ENCODE data around the gene XRCC1. TPM values are rescaled to one million over a fixed set of nuclear protein-coding genes. Genes with fewer than 3 reads are reported as not detected.

The XRCC1 gene
- polyA plus RNA-seq, 1 experiment: 15.2 TPM

DNA sequence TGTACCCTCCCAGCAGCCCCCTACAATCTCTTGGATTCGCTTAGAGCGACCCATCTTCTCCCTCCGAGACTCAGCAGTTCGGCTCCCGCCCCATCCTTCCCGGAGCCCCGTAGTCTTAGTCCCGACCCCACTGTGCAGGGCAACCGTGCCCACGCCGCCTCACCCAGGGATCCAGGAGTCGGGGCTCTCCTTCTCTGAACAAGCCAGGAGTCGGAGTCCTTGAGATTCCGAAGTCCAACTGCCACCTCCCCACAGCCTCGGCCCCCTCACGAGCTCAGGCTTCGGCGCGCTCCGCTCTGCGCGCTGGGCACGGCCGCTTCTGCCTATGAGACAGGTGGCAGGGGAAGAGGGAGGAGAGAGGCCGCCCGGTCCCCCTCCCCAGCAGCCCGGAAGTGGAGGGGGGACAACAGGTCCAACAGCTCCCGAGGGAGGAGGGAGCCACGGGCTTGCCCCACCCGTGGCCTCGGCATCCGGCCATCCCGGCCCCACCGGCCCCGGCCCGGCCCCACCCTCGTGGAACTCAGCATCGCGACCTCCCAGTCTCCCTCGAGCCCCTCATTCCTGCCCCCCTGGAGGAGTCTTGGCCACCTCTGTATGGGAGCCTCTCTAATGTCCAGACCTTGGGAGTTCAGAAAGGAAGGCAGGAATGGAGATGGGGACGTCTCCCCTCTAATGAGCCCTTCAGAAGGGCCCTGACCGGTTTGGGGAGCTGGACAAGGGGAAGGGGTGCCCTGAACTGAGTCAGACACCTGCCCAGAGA lies 70.7 kb downstream of the XRCC1 start, which contains the start of gene PHLDB3:
Gene PHLDB3 (minus strand): TSS at position 321 of the 760 bp plus-strand sequence. CDS start 628 bp downstream, outside the sequence.
- POLR2A ChIA-PET: interaction anchor here (0.6 to 1.3 kb wide), 7 partner anchors 11 to 72 kb away, joined by 3 to 6 read pairs (median 3); partner anchors contain the start of gene ETHE1
- no peak for DNase-seq (ENCODE audit: low read depth, low spot score)
- Histone ChIP-seq H3K27ac (ENCODE audit: low read depth, low read length) (peak within 1 kb of the TSS; percentile 68), H3K4me3 (ENCODE audit: low read depth, low read length) (peak within 1 kb of the TSS; percentile 91), H3K9me3 (ENCODE audit: control insufficient read depth, insufficient read depth, low read length) (no peaks in the 10 kb centered on the region), H3K27me3 (ENCODE audit: control insufficient read depth, insufficient read depth, low read length) (no peaks in the 10 kb centered on the region)
- TF ChIP-seq, protein P1, sequence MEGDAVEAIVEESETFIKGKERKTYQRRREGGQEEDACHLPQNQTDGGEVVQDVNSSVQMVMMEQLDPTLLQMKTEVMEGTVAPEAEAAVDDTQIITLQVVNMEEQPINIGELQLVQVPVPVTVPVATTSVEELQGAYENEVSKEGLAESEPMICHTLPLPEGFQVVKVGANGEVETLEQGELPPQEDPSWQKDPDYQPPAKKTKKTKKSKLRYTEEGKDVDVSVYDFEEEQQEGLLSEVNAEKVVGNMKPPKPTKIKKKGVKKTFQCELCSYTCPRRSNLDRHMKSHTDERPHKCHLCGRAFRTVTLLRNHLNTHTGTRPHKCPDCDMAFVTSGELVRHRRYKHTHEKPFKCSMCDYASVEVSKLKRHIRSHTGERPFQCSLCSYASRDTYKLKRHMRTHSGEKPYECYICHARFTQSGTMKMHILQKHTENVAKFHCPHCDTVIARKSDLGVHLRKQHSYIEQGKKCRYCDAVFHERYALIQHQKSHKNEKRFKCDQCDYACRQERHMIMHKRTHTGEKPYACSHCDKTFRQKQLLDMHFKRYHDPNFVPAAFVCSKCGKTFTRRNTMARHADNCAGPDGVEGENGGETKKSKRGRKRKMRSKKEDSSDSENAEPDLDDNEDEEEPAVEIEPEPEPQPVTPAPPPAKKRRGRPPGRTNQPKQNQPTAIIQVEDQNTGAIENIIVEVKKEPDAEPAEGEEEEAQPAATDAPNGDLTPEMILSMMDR (IDR thresholded peaks at IDR 0.05; ENCODE audit: low read depth, low read length): no peak
- CTCF ChIA-PET: interaction anchor here (0.8 to 3.3 kb wide), 7 partner anchors 10 to 72 kb away, joined by 3 to 15 read pairs (median 4); no protein-coding TSS in a partner anchor

DNA sequence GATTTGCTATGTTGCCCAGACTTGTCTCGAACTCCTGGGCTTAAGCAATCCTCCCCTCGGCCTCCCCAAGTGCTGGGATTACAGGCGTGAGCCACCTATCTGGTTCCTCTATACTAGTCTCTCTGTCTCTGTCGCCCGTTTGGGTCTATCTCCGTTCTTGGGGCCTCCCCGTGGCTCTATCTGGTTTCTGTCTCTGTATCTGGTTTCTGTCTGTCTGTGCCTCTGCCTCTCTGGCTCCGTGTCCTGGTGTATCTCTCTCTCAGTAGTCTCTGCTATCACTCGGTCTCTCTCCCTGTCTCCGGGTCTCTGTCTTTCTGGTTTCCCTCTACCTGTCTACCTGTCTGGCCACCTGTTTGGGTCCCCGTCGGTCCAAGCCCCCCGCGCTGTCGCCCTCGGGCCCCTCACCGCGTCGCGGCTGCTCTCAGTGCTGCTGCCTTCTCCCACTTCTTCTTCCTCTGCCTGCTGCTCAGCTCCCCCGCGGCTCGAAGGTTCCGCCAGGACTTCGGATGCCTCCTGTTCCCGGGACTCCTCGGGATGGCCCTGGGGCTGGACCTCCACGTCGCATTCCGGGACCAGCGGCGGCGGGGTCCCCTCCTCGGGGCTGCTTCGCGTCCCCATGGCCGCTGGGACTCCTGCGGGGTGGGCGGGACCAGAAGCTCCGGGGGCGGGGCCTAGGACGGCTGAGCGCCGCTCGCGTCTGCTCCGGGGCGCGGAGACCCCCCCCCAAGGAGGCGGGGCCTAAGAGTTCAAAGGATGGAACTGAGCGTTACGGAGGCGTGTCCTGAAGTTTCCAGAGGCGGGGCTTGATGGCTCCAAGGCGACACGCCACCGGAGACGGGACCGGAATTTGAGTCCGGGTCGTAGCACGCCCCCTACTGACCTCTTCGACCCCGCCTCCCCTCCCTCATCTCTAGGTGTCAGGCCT lies 71.6 kb downstream of the XRCC1 start:
- Histone ChIP-seq H3K27ac (ENCODE audit: low read depth, low read length) (peak overlapping the region; percentile 68), H3K9me3 (ENCODE audit: control insufficient read depth, insufficient read depth, low read length) (no peaks in the 10 kb centered on the region), H3K4me3 (ENCODE audit: low read depth, low read length) (peak overlapping the region; percentile 91), H3K27me3 (ENCODE audit: control insufficient read depth, insufficient read depth, low read length) (no peaks in the 10 kb centered on the region)
- TF ChIP-seq, protein P1 (IDR thresholded peaks at IDR 0.05; ENCODE audit: low read depth, low read length): no peak
- peak; percentile 68 for DNase-seq (ENCODE audit: low read depth, low spot score)
- ChIA-PET POLR2A (interaction anchor here (0.6 to 1.3 kb wide), 8 partner anchors 11 to 71 kb away, joined by 3 to 6 read pairs (median 3); partner anchors contain the start of gene ETHE1), CTCF (interaction anchor here (0.8 to 3.3 kb wide), 5 partner anchors 9 to 71 kb away, joined by 3 to 15 read pairs (median 4); no protein-coding TSS in a partner anchor)

DNA sequence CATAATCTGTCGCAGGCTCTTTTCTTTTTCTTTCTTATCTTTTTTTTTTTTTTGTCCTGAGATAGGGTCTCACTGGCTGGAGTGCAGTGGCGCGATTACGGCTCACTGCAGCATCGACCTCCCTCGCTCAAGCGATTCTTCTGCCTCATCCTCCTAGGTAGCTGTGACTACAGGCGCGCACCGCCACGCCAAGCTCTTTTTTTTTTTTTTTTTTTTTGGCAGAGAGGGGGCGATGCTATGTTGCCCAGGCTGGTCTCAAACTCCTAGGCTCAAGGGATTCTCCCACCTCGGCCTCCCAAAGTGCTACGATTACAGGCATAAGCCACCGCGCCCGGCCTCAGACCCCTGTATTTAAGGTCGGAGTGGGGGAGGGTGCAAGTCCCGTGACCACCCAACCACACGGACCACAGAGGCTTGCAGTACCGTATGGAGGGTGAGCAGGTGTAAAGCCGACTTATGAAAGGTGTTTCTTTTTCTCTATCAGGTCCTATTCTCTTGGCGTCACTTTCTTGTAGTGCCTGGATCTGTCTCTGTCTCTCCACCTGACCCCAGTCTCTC lies 72.8 kb downstream of the XRCC1 start:
- H3K27me3 ChIP-seq (ENCODE audit: control insufficient read depth, insufficient read depth, low read length): no peaks in the 10 kb centered on the region
- TF ChIP-seq, protein P1 (IDR thresholded peaks at IDR 0.05; ENCODE audit: low read depth, low read length): no peak
- no peaks in the 10 kb centered on the region for H3K9me3 ChIP-seq (ENCODE audit: control insufficient read depth, insufficient read depth, low read length)
- DNase-seq (ENCODE audit: low read depth, low spot score): no peak
- no peak overlapping the region for H3K27ac ChIP-seq (ENCODE audit: low read depth, low read length)
- POLR2A ChIA-PET: interaction anchor here (0.6 to 1.1 kb wide), 4 partner anchors 17 to 98 kb away, joined by 3 to 5 read pairs (median 4); no protein-coding TSS in a partner anchor
- CTCF ChIA-PET: interaction anchor here (0.6 to 1.1 kb wide), 3 partner anchors 17 to 961 kb away, joined by 3 to 4 read pairs (median 3); no protein-coding TSS in a partner anchor
- no peak overlapping the region for H3K4me3 ChIP-seq (ENCODE audit: low read depth, low read length)

DNA sequence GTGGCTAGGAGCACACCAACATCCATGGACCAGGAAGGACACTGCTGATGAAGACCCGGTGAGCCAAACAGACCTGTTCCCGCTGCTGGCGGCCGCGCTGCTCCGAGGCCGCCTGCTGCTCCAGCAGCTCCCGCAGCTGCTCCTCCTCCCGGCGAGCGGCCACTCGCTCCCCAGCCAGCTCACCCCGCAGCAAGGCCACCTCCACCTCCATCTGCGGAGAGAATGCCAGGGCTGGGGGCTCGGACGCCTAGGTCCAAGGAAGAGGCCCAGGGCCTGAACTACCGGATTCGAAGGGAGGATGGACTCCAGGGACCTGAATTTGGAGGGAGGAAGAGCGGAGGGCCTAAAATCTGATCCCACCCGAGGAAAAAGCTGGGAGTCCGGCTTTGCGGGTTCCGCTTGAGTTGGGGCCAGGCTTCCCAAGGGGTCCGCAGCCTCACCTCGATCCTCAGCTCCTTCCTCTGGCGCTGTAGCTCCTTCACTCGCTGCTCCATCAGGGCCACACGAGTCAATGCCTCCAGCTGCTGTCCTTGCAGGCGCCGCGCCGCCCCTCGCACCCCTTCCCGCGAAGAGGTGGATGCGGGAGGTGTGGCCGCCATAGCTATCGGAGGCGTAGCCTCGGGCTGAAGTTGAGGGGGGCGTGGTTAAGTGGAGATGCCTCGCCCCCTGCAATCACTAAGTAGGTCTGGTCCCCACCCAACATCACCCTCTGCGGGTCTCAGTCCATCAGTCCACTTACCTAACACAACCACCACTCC lies 73.5 kb downstream of the XRCC1 start:
- TF ChIP-seq, protein P1 (IDR thresholded peaks at IDR 0.05; ENCODE audit: low read depth, low read length): no peak
- Histone ChIP-seq H3K9me3 (ENCODE audit: control insufficient read depth, insufficient read depth, low read length) (no peaks in the 10 kb centered on the region), H3K4me3 (ENCODE audit: low read depth, low read length) (no peak overlapping the region), H3K27ac (ENCODE audit: low read depth, low read length) (no peak overlapping the region), H3K27me3 (ENCODE audit: control insufficient read depth, insufficient read depth, low read length) (no peaks in the 10 kb centered on the region)
- DNase-seq (ENCODE audit: low read depth, low spot score): no peak
- CTCF ChIA-PET: interaction anchor here (0.6 to 1.1 kb wide), 4 partner anchors 17 to 960 kb away, joined by 3 to 4 read pairs (median 3); no protein-coding TSS in a partner anchor
- POLR2A ChIA-PET: interaction anchor here (0.6 to 1.1 kb wide), 3 partner anchors 18 to 28 kb away, joined by 3 to 4 read pairs (median 3); no protein-coding TSS in a partner anchor
